ENCODE data around the gene EME2. TPM values are rescaled to one million over a fixed set of nuclear protein-coding genes. Genes with fewer than 3 reads are reported as not detected.

The EME2 gene
- total RNA-seq, 2 experiments from 2014 or later: 28.7 to 36.3 TPM

GRCh38 chr16:1734816-1735215 is 37.8 kb upstream of the EME2 start:
- ATAC-seq (ENCODE audit: low read depth) (no peak), DNase-seq (no peak)
- no peaks in the 10 kb centered on the region for H3K27me3 Mint-ChIP-seq
- no peaks in the 10 kb centered on the region for H3K4me1 Mint-ChIP-seq
- no peak overlapping the region for H3K4me3 Mint-ChIP-seq
- POLR2A ChIA-PET: no interaction called here
- peaks cover 7% of the 10 kb centered on the region for H3K36me3 Mint-ChIP-seq
- H3K9me3 Mint-ChIP-seq: no peaks in the 10 kb centered on the region
- H3K27ac Mint-ChIP-seq: no peak overlapping the region

- DNase-seq: no peak
- no peak overlapping the region for H3K4me3 Mint-ChIP-seq
- ATAC-seq (ENCODE audit: low read depth): no peak
Observed at GRCh38 chr16:1740234-1740633, 32.4 kb upstream of the EME2 start.

GRCh38 chr16:1740781-1741490 is 31.7 kb upstream of the EME2 start:
- no peaks in the 10 kb centered on the region for H3K9me3 Mint-ChIP-seq
- no peak overlapping the region for H3K4me3 Mint-ChIP-seq
- peaks cover 1% of the 10 kb centered on the region for H3K36me3 Mint-ChIP-seq
- H3K27ac Mint-ChIP-seq: no peak overlapping the region
- ATAC-seq (ENCODE audit: low read depth) (no peak), DNase-seq (peak; percentile 21)
- POLR2A ChIA-PET: interaction anchor here (0.6 kb wide), 1 partner anchor 162 kb away, joined by 3 read pairs; no protein-coding TSS in a partner anchor
- no peaks in the 10 kb centered on the region for H3K27me3 Mint-ChIP-seq
- no peaks in the 10 kb centered on the region for H3K4me1 Mint-ChIP-seq

More at GRCh38 chr16:1740234-1740633, 32.4 kb upstream of the EME2 start:
- Mint-ChIP-seq H3K9me3 (no peaks in the 10 kb centered on the region), H3K36me3 (peaks cover 1% of the 10 kb centered on the region), H3K27me3 (no peaks in the 10 kb centered on the region), H3K4me1 (no peaks in the 10 kb centered on the region), H3K27ac (no peak overlapping the region)
- POLR2A ChIA-PET: no interaction called here

GRCh38 chr16:1741553-1742165 is 31.0 kb upstream of the EME2 start:
- Mint-ChIP-seq H3K9me3 (no peaks in the 10 kb centered on the region), H3K27me3 (no peaks in the 10 kb centered on the region), H3K4me3 (no peak overlapping the region), H3K36me3 (peaks cover 1% of the 10 kb centered on the region), H3K27ac (no peak overlapping the region), H3K4me1 (no peaks in the 10 kb centered on the region)
- POLR2A ChIA-PET: interaction anchor here (0.6 kb wide), 1 partner anchor 163 kb away, joined by 3 read pairs; no protein-coding TSS in a partner anchor
- DNase-seq (peak; percentile 24), ATAC-seq (ENCODE audit: low read depth) (no peak)

- POLR2A ChIA-PET: no interaction called here
- no peaks in the 10 kb centered on the region for H3K27me3 Mint-ChIP-seq
- no peak overlapping the region for H3K4me3 Mint-ChIP-seq
- no peak overlapping the region for H3K27ac Mint-ChIP-seq
- H3K4me1 Mint-ChIP-seq: no peaks in the 10 kb centered on the region
- peak; percentile 23 for DNase-seq
- ATAC-seq (ENCODE audit: low read depth): peak; percentile 27
- H3K36me3 Mint-ChIP-seq: peaks cover 1% of the 10 kb centered on the region
- no peaks in the 10 kb centered on the region for H3K9me3 Mint-ChIP-seq
Observed at GRCh38 chr16:1743376-1744337, 29.0 kb upstream of the EME2 start.

- H3K27me3 Mint-ChIP-seq: no peaks in the 10 kb centered on the region
- no peak overlapping the region for H3K4me3 Mint-ChIP-seq
- peaks cover 1% of the 10 kb centered on the region for H3K36me3 Mint-ChIP-seq
- H3K9me3 Mint-ChIP-seq: no peaks in the 10 kb centered on the region
- H3K4me1 Mint-ChIP-seq: no peaks in the 10 kb centered on the region
- POLR2A ChIA-PET: no interaction called here
- H3K27ac Mint-ChIP-seq: no peak overlapping the region
- DNase-seq (no peak), ATAC-seq (ENCODE audit: low read depth) (no peak)
Observed at GRCh38 chr16:1744338-1744840, 28.2 kb upstream of the EME2 start.

GRCh38 chr16:1745181-1745899 is 27.3 kb upstream of the EME2 start:
- H3K36me3 Mint-ChIP-seq: peaks cover 1% of the 10 kb centered on the region
- DNase-seq: no peak
- no peak for ATAC-seq (ENCODE audit: low read depth)
- H3K27ac Mint-ChIP-seq: no peak overlapping the region
- H3K27me3 Mint-ChIP-seq: no peaks in the 10 kb centered on the region
- no peaks in the 10 kb centered on the region for H3K9me3 Mint-ChIP-seq
- H3K4me3 Mint-ChIP-seq: no peak overlapping the region
- POLR2A ChIA-PET: no interaction called here
- H3K4me1 Mint-ChIP-seq: no peaks in the 10 kb centered on the region

- H3K4me1 Mint-ChIP-seq: no peaks in the 10 kb centered on the region
- H3K27ac Mint-ChIP-seq: no peak overlapping the region
- DNase-seq: peak; percentile 21
- no peak overlapping the region for H3K4me3 Mint-ChIP-seq
- no peaks in the 10 kb centered on the region for H3K9me3 Mint-ChIP-seq
- H3K27me3 Mint-ChIP-seq: no peaks in the 10 kb centered on the region
- POLR2A ChIA-PET: no interaction called here
- H3K36me3 Mint-ChIP-seq: peaks cover 1% of the 10 kb centered on the region
- ATAC-seq (ENCODE audit: low read depth): no peak
Observed at GRCh38 chr16:1745900-1746692, 26.5 kb upstream of the EME2 start.

- Mint-ChIP-seq H3K4me1 (no peaks in the 10 kb centered on the region), H3K9me3 (no peaks in the 10 kb centered on the region), H3K27me3 (no peaks in the 10 kb centered on the region), H3K36me3 (peaks cover 1% of the 10 kb centered on the region), H3K27ac (no peak overlapping the region), H3K4me3 (no peak overlapping the region)
- DNase-seq (peak; percentile 20), ATAC-seq (ENCODE audit: low read depth) (no peak)
- POLR2A ChIA-PET: no interaction called here
Observed at GRCh38 chr16:1746693-1747195, 25.9 kb upstream of the EME2 start.

GRCh38 chr16:1747934-1748333 is 24.7 kb upstream of the EME2 start:
- no peak for DNase-seq
- Mint-ChIP-seq H3K36me3 (peaks cover 1% of the 10 kb centered on the region), H3K27ac (no peak overlapping the region), H3K4me3 (no peak overlapping the region), H3K9me3 (no peaks in the 10 kb centered on the region), H3K4me1 (no peaks in the 10 kb centered on the region), H3K27me3 (no peaks in the 10 kb centered on the region)
- POLR2A ChIA-PET: no interaction called here
- ATAC-seq (ENCODE audit: low read depth): no peak

GRCh38 chr16:1749152-1750117 is 23.2 kb upstream of the EME2 start:
- no peak overlapping the region for H3K27ac Mint-ChIP-seq
- no peaks in the 10 kb centered on the region for H3K27me3 Mint-ChIP-seq
- peaks cover 1% of the 10 kb centered on the region for H3K36me3 Mint-ChIP-seq
- DNase-seq (peak; percentile 20), ATAC-seq (ENCODE audit: low read depth) (no peak)
- POLR2A ChIA-PET: no interaction called here
- H3K4me1 Mint-ChIP-seq: no peaks in the 10 kb centered on the region
- H3K4me3 Mint-ChIP-seq: no peak overlapping the region
- H3K9me3 Mint-ChIP-seq: no peaks in the 10 kb centered on the region
